Stimulated activated memory B cell treated with anti-CD40 and anti-IgM and Interleukin-4, amounts not matched to agents 10 μg/mL and 1 μg/mL and 100 μg/mL, for 72 hours (primary cell): ENCODE results near the gene ZNF853.
"Not testable (repeated sequence)": the region's sequence is repeated elsewhere in the genome, so short reads cannot be mapped to it uniquely, and the experiment has no call there.

Experiments
- ATAC-seq: fragments of 150-1000 bp; cut with Tn5 transposase; 2 replicates; pipeline ENCODE4 v1.10.0; 2021
- H3K27ac Mint-ChIP-seq: one replicate; pipeline ENCODE4 v1.8.0; 2022; ENCODE audit warnings: mild to moderate bottlenecking, mixed read lengths
- H3K27me3 Mint-ChIP-seq: one replicate; pipeline ENCODE4 v1.8.0; 2022; ENCODE audit warnings: mixed read lengths
- H3K36me3 Mint-ChIP-seq: one replicate; pipeline ENCODE4 v1.8.0; 2022; ENCODE audit warnings: mixed read lengths
- H3K4me1 Mint-ChIP-seq: one replicate; pipeline ENCODE4 v1.8.0; 2022; ENCODE audit warnings: mixed read lengths
- H3K4me3 Mint-ChIP-seq: one replicate; pipeline ENCODE4 v1.8.0; 2022; ENCODE audit warnings: mild to moderate bottlenecking, moderate library complexity, mixed read lengths
- H3K9me3 Mint-ChIP-seq: one replicate; pipeline ENCODE4 v1.8.0; 2022; ENCODE audit warnings: mixed read lengths

ZNF853 gene

GRCh38 chr7:6619961-6620360 is 4.6 kb downstream of the ZNF853 start:
- Mint-ChIP-seq H3K27ac (peak overlapping the region; percentile 38), H3K9me3 (no peaks in the 10 kb centered on the region), H3K4me3 (no peak overlapping the region), H3K36me3 (peaks cover 9% of the 10 kb centered on the region), H3K4me1 (peaks cover 50% of the 10 kb centered on the region), H3K27me3 (no peaks in the 10 kb centered on the region)
- ATAC-seq = no peak

GRCh38 chr7:6621195-6622133 is 6.1 kb downstream of the ZNF853 start:
- H3K36me3 Mint-ChIP-seq = peaks cover 9% of the 10 kb centered on the region
- H3K4me1 Mint-ChIP-seq = peaks cover 44% of the 10 kb centered on the region
- peak overlapping the region; percentile 50 for H3K4me3 Mint-ChIP-seq
- ATAC-seq = peak; percentile 62
- H3K9me3 Mint-ChIP-seq = no peaks in the 10 kb centered on the region
- H3K27me3 Mint-ChIP-seq = no peaks in the 10 kb centered on the region
- H3K27ac Mint-ChIP-seq = peak overlapping the region; percentile 38

GRCh38 chr7:6622134-6622710 is 6.8 kb downstream of the ZNF853 start:
- no peak overlapping the region for H3K4me3 Mint-ChIP-seq
- H3K27ac Mint-ChIP-seq = peak overlapping the region; percentile 38
- no peaks in the 10 kb centered on the region for H3K27me3 Mint-ChIP-seq
- H3K36me3 Mint-ChIP-seq = peaks cover 9% of the 10 kb centered on the region
- no peaks in the 10 kb centered on the region for H3K9me3 Mint-ChIP-seq
- ATAC-seq = peak; percentile 42
- H3K4me1 Mint-ChIP-seq = peaks cover 44% of the 10 kb centered on the region

- Mint-ChIP-seq H3K4me1 (peaks cover 44% of the 10 kb centered on the region), H3K4me3 (no peak overlapping the region), H3K36me3 (peaks cover 9% of the 10 kb centered on the region), H3K9me3 (no peaks in the 10 kb centered on the region), H3K27me3 (no peaks in the 10 kb centered on the region), H3K27ac (peak overlapping the region; percentile 87)
- peak; percentile 80 for ATAC-seq
Measured at GRCh38 chr7:6623589-6624245, 8.3 kb downstream of the ZNF853 start.

- Mint-ChIP-seq H3K27ac (peak overlapping the region; percentile 87), H3K36me3 (peaks cover 9% of the 10 kb centered on the region), H3K27me3 (no peaks in the 10 kb centered on the region), H3K4me3 (peak overlapping the region; percentile 4), H3K9me3 (no peaks in the 10 kb centered on the region), H3K4me1 (peaks cover 44% of the 10 kb centered on the region)
- ATAC-seq = no peak
Measured at GRCh38 chr7:6624246-6624611, 8.8 kb downstream of the ZNF853 start.

GRCh38 chr7:6628045-6628444 is 12.6 kb downstream of the ZNF853 start:
- H3K4me1 Mint-ChIP-seq = peaks cover 17% of the 10 kb centered on the region
- no peak overlapping the region for H3K27ac Mint-ChIP-seq
- no peaks in the 10 kb centered on the region for H3K9me3 Mint-ChIP-seq
- no peaks in the 10 kb centered on the region for H3K36me3 Mint-ChIP-seq
- ATAC-seq = no peak
- H3K4me3 Mint-ChIP-seq = no peak overlapping the region
- no peaks in the 10 kb centered on the region for H3K27me3 Mint-ChIP-seq

- Mint-ChIP-seq H3K9me3 (no peaks in the 10 kb centered on the region), H3K36me3 (no peaks in the 10 kb centered on the region), H3K27me3 (no peaks in the 10 kb centered on the region), H3K27ac (no peak overlapping the region), H3K4me1 (no peaks in the 10 kb centered on the region), H3K4me3 (no peak overlapping the region)
- no peak for ATAC-seq
Measured at GRCh38 chr7:6630007-6630849, 14.8 kb downstream of the ZNF853 start.

GRCh38 chr7:6631605-6632004 is 16.2 kb downstream of the ZNF853 start:
- no peak for ATAC-seq
- H3K27ac Mint-ChIP-seq = no peak overlapping the region
- H3K36me3 Mint-ChIP-seq = no peaks in the 10 kb centered on the region
- no peaks in the 10 kb centered on the region for H3K27me3 Mint-ChIP-seq
- no peak overlapping the region for H3K4me3 Mint-ChIP-seq
- peaks cover 6% of the 10 kb centered on the region for H3K4me1 Mint-ChIP-seq
- H3K9me3 Mint-ChIP-seq = no peaks in the 10 kb centered on the region

GRCh38 chr7:6634021-6634420 is 18.6 kb downstream of the ZNF853 start:
- no peak for ATAC-seq
- no peak overlapping the region for H3K4me3 Mint-ChIP-seq
- peaks cover 2% of the 10 kb centered on the region for H3K36me3 Mint-ChIP-seq
- peaks cover under 1% of the 10 kb centered on the region for H3K9me3 Mint-ChIP-seq
- peaks cover 21% of the 10 kb centered on the region for H3K4me1 Mint-ChIP-seq
- H3K27me3 Mint-ChIP-seq = no peaks in the 10 kb centered on the region
- no peak overlapping the region for H3K27ac Mint-ChIP-seq

GRCh38 chr7:6634971-6635370 is 19.6 kb downstream of the ZNF853 start:
- ATAC-seq, H3K4me3 Mint-ChIP-seq, H3K9me3 Mint-ChIP-seq, H3K27ac Mint-ChIP-seq, H3K27me3 Mint-ChIP-seq: not testable (repeated sequence)
- peaks cover 11% of the 10 kb centered on the region for H3K36me3 Mint-ChIP-seq
- peaks cover 30% of the 10 kb centered on the region for H3K4me1 Mint-ChIP-seq

- peak within 1 kb of the TSS; percentile 84 for H3K27ac Mint-ChIP-seq
- peak within 1 kb of the TSS; percentile 88 for H3K4me3 Mint-ChIP-seq
- peaks cover 23% of the 10 kb centered on the region for H3K36me3 Mint-ChIP-seq
- no peaks in the 10 kb centered on the region for H3K27me3 Mint-ChIP-seq
- peaks cover 3% of the 10 kb centered on the region for H3K9me3 Mint-ChIP-seq
- ATAC-seq = peak; percentile 81
- H3K4me1 Mint-ChIP-seq = peaks cover 44% of the 10 kb centered on the region
Measured at GRCh38 chr7:6636741-6637543, 21.5 kb downstream of the ZNF853 start, which contains the start of gene ZNF316. TSS of gene ZNF316 (plus strand) at chr7:6637318. CDS start at chr7:6642410, 5,092 bp downstream.

GRCh38 chr7:6637544-6638229 is 22.3 kb downstream of the ZNF853 start:
- Mint-ChIP-seq H3K27ac (peak overlapping the region; percentile 79), H3K4me1 (peaks cover 47% of the 10 kb centered on the region), H3K4me3 (peak overlapping the region; percentile 88), H3K36me3 (peaks cover 31% of the 10 kb centered on the region), H3K9me3 (peaks cover 3% of the 10 kb centered on the region), H3K27me3 (no peaks in the 10 kb centered on the region)
- ATAC-seq = peak; percentile 80

- no peak for ATAC-seq
- peaks cover 41% of the 10 kb centered on the region for H3K36me3 Mint-ChIP-seq
Measured at GRCh38 chr7:6639032-6639431, 23.6 kb downstream of the ZNF853 start.

More at GRCh38 chr7:6639032-6639431, 23.6 kb downstream of the ZNF853 start:
- Mint-ChIP-seq H3K27me3 (no peaks in the 10 kb centered on the region), H3K27ac (peak overlapping the region; percentile 79), H3K4me3 (no peak overlapping the region), H3K9me3 (peaks cover 3% of the 10 kb centered on the region), H3K4me1 (peaks cover 47% of the 10 kb centered on the region)
